Measurements from ENCODE around the gene NSD2.
"Not testable (repeated sequence)": the region's sequence is repeated elsewhere in the genome, so short reads cannot be mapped to it uniquely, and the experiment has no call there.

Gene NSD2

DNA sequence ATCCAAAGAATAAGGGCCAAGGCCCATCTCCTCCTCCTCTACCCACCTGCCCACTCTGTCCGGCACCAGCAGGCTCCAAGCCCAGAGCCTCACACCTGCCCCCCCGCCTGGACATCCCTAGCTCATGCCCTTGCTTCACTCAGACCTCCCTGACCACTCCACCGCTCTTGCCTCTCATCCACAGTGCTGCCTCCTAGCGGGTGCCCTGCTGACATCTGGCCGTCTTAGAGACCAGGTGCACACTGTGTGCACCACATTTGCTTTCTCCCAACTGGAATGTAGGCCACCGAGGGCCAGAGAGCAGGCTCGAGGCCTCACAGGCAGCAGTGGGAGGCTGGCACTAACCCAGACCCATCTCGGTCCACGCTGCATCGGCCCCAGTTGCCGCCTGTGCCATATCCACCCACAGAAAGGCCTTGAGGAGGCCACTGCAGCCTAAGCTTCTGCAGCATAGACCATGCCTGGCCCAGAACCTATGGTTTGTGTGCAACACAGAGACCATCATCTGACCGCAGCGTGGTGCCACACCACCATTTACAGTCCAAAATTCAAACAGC is 28.8 kb upstream of the NSD2 start:
- Histone ChIP-seq H3K27ac (ENCODE audit: low read depth, low read length) (no peak overlapping the region), H3K4me3 (ENCODE audit: insufficient read depth, low read length, poor library complexity, severe bottlenecking) (no peak overlapping the region), H3F3A (ENCODE audit: insufficient read depth) (no peaks in the 10 kb centered on the region), H3K9me2 (replicated peaks; ENCODE audit: insufficient read depth, low read length) (no peaks in the 10 kb centered on the region), H4K20me1 (ENCODE audit: low read depth, low read length) (no peaks in the 10 kb centered on the region), H3K4me2 (ENCODE audit: low read depth, low read length, poor library complexity, severe bottlenecking) (no peak overlapping the region), H2AFZ (ENCODE audit: low read depth, low read length, severe bottlenecking) (no peak overlapping the region), H3K9ac (ENCODE audit: low read length) (no peak overlapping the region), H3K36me3 (ENCODE audit: low read length) (no peaks in the 10 kb centered on the region), H3K9me3 (ENCODE audit: insufficient read depth, low read length) (no peaks in the 10 kb centered on the region), H3K27me3 (ENCODE audit: low read length) (no peaks in the 10 kb centered on the region), H3K79me2 (ENCODE audit: insufficient read depth, low read length) (peaks cover 3% of the 10 kb centered on the region; the same call in 1 of the 2 replicates)
- TF ChIP-seq, protein P1, sequence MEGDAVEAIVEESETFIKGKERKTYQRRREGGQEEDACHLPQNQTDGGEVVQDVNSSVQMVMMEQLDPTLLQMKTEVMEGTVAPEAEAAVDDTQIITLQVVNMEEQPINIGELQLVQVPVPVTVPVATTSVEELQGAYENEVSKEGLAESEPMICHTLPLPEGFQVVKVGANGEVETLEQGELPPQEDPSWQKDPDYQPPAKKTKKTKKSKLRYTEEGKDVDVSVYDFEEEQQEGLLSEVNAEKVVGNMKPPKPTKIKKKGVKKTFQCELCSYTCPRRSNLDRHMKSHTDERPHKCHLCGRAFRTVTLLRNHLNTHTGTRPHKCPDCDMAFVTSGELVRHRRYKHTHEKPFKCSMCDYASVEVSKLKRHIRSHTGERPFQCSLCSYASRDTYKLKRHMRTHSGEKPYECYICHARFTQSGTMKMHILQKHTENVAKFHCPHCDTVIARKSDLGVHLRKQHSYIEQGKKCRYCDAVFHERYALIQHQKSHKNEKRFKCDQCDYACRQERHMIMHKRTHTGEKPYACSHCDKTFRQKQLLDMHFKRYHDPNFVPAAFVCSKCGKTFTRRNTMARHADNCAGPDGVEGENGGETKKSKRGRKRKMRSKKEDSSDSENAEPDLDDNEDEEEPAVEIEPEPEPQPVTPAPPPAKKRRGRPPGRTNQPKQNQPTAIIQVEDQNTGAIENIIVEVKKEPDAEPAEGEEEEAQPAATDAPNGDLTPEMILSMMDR (IDR thresholded peaks at IDR 0.05; ENCODE audit: insufficient read depth, low read length, poor library complexity, severe bottlenecking) = no peak
- no peak for TF ChIP-seq EZH2phosphoT487 (conservative IDR thresholded peaks at IDR 0.05; ENCODE audit: low read length)

DNA sequence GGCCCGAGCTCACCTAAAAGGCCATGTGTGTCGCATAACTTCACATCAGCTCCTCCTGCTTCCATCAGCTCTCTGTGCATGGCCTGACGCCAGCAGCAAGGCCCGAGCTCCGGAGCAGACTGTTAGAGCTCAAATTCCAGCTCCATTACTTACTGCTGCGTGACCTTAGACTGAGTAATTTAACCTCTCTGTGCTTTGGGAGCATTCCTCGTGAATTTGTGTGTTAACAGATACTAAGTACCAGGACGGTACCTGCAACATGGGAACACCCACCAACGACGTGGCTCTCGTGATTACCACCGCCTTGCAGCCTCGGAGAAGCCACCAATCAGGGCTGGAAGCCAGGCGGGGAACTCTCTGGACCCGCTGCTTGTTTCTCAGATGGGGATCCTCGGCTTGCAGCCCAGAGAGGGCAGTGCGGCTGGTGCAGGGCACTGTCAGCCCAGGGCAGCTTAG is 28.2 kb upstream of the NSD2 start:
- Histone ChIP-seq H3K36me3 (ENCODE audit: low read length) (no peaks in the 10 kb centered on the region), H4K20me1 (ENCODE audit: low read depth, low read length) (no peaks in the 10 kb centered on the region), H3K27me3 (ENCODE audit: low read length) (no peaks in the 10 kb centered on the region), H3K4me2 (ENCODE audit: low read depth, low read length, poor library complexity, severe bottlenecking) (no peak overlapping the region), H2AFZ (ENCODE audit: low read depth, low read length, severe bottlenecking) (no peak overlapping the region), H3K9me3 (ENCODE audit: insufficient read depth, low read length) (no peaks in the 10 kb centered on the region), H3K27ac (ENCODE audit: low read depth, low read length) (no peak overlapping the region), H3K4me3 (ENCODE audit: insufficient read depth, low read length, poor library complexity, severe bottlenecking) (no peak overlapping the region), H3K9ac (ENCODE audit: low read length) (no peak overlapping the region), H3F3A (ENCODE audit: insufficient read depth) (no peaks in the 10 kb centered on the region), H3K9me2 (replicated peaks; ENCODE audit: insufficient read depth, low read length) (no peaks in the 10 kb centered on the region), H3K79me2 (ENCODE audit: insufficient read depth, low read length) (peaks cover 3% of the 10 kb centered on the region; the same call in 1 of the 2 replicates)
- no peak for TF ChIP-seq EZH2phosphoT487 (conservative IDR thresholded peaks at IDR 0.05; ENCODE audit: low read length)
- TF ChIP-seq, protein P1 (IDR thresholded peaks at IDR 0.05; ENCODE audit: insufficient read depth, low read length, poor library complexity, severe bottlenecking) = no peak

DNA sequence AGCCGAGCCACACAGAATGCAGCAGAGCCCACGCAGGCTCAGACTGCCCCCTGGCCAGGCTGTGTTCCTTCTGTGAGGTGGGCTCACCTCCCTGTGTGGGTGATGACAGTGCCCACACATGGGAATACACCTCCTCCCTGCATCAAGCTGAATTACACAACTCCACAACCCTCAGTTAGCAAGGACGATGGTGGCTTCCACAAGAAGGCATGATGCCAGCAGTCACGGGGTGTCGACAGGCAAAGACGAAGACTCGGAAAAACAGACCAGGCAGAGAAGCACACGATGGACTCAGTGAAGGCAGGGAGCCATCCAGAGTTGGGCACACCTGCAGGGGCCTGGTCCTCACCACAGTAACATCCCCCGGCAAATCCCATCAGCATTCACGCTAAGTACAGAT is 27.3 kb upstream of the NSD2 start:
- no peaks in the 10 kb centered on the region for H3K27me3 ChIP-seq (ENCODE audit: low read length)
- no peaks in the 10 kb centered on the region for H3K36me3 ChIP-seq (ENCODE audit: low read length)
- H2AFZ ChIP-seq (ENCODE audit: low read depth, low read length, severe bottlenecking) = no peak overlapping the region
- TF ChIP-seq, protein P1 (IDR thresholded peaks at IDR 0.05; ENCODE audit: insufficient read depth, low read length, poor library complexity, severe bottlenecking) = no peak
- no peak for TF ChIP-seq EZH2phosphoT487 (conservative IDR thresholded peaks at IDR 0.05; ENCODE audit: low read length)
- H3K9ac ChIP-seq (ENCODE audit: low read length) = no peak overlapping the region
- peaks cover 4% of the 10 kb centered on the region; the same call in 1 of the 2 replicates for H3K79me2 ChIP-seq (ENCODE audit: insufficient read depth, low read length)
- H3K4me2 ChIP-seq (ENCODE audit: low read depth, low read length, poor library complexity, severe bottlenecking) = no peak overlapping the region
- no peaks in the 10 kb centered on the region for H3F3A ChIP-seq (ENCODE audit: insufficient read depth)
- no peaks in the 10 kb centered on the region for H4K20me1 ChIP-seq (ENCODE audit: low read depth, low read length)
- H3K9me2 ChIP-seq (replicated peaks; ENCODE audit: insufficient read depth, low read length) = no peaks in the 10 kb centered on the region
- H3K4me3 ChIP-seq (ENCODE audit: insufficient read depth, low read length, poor library complexity, severe bottlenecking) = no peak overlapping the region
- no peak overlapping the region for H3K27ac ChIP-seq (ENCODE audit: low read depth, low read length)
- no peaks in the 10 kb centered on the region for H3K9me3 ChIP-seq (ENCODE audit: insufficient read depth, low read length)

DNA sequence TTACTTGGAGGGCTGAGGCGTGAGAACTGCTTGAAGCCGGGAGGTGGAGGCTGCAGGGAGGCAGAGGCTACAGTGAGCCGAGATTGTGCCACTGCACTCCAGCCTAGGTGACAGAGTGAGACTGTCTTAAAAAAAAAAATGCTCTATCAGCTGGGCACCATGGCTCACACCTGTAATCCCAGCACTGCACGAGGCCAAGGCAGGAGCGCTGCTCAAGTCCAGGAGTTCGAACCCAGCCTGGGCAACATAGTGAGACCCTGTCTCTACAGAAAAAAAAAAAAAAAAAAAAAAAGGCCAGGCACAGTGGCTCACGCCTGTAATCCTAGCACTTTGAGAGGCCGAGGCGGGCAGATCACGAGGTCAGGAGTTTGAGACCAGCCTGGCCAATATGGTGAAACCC is 26.6 kb upstream of the NSD2 start:
- not testable (repeated sequence) for H3K9me2 ChIP-seq (replicated peaks; ENCODE audit: insufficient read depth, low read length); H3K27me3 ChIP-seq (ENCODE audit: low read length); H3K27ac ChIP-seq (ENCODE audit: low read depth, low read length); H3K36me3 ChIP-seq (ENCODE audit: low read length); H3K9ac ChIP-seq (ENCODE audit: low read length); H3F3A ChIP-seq (ENCODE audit: insufficient read depth); H3K79me2 ChIP-seq (ENCODE audit: insufficient read depth, low read length); H2AFZ ChIP-seq (ENCODE audit: low read depth, low read length, severe bottlenecking); H3K9me3 ChIP-seq (ENCODE audit: insufficient read depth, low read length); H3K4me2 ChIP-seq (ENCODE audit: low read depth, low read length, poor library complexity, severe bottlenecking); H4K20me1 ChIP-seq (ENCODE audit: low read depth, low read length); H3K4me3 ChIP-seq (ENCODE audit: insufficient read depth, low read length, poor library complexity, severe bottlenecking)

All from SU-DHL-6 (cell line).